Posterior cingulate gyrus (tissue), 11 donors: ENCODE measurements around the gene TTC9C.
"Not testable (repeated sequence)": the region's sequence is repeated elsewhere in the genome, so short reads cannot be mapped to it uniquely, and the experiment has no call there.

Experiments
- DNase-seq, 10 donors: peaks; one replicate each; pipeline versions ENCODE4 v3.0.0 to v3.0.0-alpha.2; 2020 to 2021; ENCODE audit warnings: mixed read lengths in 3 of 10
- intact Hi-C: fragments of 100-400 bp; cut with DNase I; formaldehyde crosslinking; loops from one replicate; pipeline ENCODE4 v1.15.1; 2023

The TTC9C gene

GRCh38 chr11:62732830-62733229 is 4.5 kb downstream of the TTC9C start:
- DNase-seq, result no peak
- intact Hi-C loops, result loop anchor here (5.0 kb wide), 1 partner anchor 129 kb away; no protein-coding TSS in a partner anchor

DNA sequence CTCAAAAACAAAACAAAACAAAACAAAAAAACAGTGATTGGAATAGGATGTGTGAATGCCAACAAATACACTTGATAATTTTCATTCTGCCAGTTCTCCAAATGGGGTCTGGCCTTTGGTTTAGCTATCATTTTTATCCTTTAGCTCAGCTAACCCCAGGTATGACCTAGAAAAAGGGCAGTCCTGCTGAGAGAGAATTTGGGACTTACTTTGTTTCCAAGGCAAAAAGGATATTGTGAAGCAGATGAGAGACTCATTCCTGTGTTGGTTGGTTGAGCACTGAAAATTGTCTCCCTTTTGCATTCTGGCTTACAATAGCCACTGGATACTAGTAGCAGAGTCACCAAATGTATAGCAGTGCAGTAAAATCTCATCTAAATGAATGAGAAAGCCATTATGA is 8.9 kb downstream of the TTC9C start:
- DNase-seq, result no peak
- intact Hi-C loops, result no loop called here

DNA sequence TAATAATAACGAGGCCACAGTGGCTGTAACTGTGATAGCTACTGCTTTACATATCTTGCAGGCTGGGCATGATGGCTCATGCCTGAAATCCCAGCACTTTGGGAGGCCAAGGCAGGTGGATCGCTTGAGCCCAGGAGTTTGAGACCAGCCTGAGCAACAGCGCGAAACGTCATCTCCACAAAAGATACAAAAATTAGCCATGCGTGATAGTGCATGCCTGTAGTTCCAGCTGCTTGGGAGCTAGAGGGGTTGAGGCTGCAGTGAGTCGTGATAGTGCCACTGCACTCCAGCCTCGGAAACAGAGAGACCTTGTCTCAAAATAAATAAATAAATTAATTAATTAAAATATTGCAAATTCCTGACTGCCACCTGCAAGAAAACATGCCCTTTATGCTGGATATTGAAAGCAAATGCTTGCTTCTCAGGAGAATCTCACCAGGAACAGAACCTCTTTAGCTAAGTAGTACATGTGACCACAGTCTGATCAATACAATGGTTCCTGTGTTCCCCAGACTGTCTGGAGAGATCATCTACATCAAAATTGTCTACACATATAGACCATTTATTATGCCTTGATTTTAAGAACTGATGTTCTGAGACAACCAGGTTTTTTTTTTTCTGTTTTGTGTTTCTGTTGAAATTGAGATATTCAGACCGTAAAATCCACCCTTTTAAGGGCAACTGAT is 19.3 kb downstream of the TTC9C start:
- peak in 3 of 10 donors; percentile 24 to 56 (median 39) for DNase-seq
- intact Hi-C loops, result no loop called here

GRCh38 chr11:62749931-62750330 is 21.6 kb downstream of the TTC9C start:
- DNase-seq, result peak in 3 of 10 donors; percentile 6 to 24 (median 15)
- intact Hi-C loops, result not testable (repeated sequence)

GRCh38 chr11:62752177-62752785 is 24.0 kb downstream of the TTC9C start:
- peak in 3 of 10 donors; percentile 35 to 56 (median 44) for DNase-seq
- intact Hi-C loops, result no loop called here

GRCh38 chr11:62752994-62753735 is 24.9 kb downstream of the TTC9C start:
- DNase-seq, result peak in 3 of 10 donors; percentile 58 to 82 (median 64)
- intact Hi-C loops, result no loop called here

GRCh38 chr11:62753736-62754603 is 25.7 kb downstream of the TTC9C start, which contains the start of gene ZBTB3:
Gene ZBTB3 (minus strand): TSS chr11:62754160. CDS start chr11:62753664, 496 bp downstream.
- intact Hi-C loops, result loop anchor here (2.0 kb wide), 1 partner anchor 51 kb away; the partner anchor contains the start of gene NXF1
- DNase-seq, result peak; percentile 97 to 100 (median 98)

DNA sequence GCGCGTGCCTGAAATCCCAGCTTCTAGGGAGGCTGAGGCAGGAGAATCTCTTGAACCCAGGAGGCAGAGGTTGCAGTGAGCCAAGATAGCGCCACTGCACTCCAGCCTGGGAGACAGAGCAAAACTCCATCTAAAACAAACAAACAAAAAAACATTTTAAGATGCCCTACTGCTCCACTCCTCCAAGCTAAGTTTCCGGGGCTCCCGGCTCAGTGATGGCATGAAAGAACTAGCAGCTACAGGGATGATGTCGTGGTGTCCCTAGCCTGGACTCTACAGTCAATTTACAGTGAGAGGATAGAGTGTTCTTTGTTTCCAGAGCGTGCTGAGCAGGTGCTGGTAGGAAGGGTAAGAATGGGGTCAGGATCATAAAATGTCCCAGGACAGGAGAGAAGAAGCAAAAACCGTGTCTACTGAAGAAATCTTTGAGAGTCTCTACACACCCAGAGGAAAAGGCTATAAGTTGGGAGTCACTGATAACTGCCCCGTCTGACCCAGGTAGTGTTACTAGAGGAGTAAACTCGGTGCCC is 26.9 kb downstream of the TTC9C start:
- peak in 1 of 10 donors; percentile 75 for DNase-seq
- intact Hi-C loops, result loop anchor here (2.0 kb wide), 1 partner anchor 50 kb away; the partner anchor contains the start of gene NXF1

GRCh38 chr11:62757846-62758788 is 29.8 kb downstream of the TTC9C start:
- DNase-seq, result peak in 1 of 10 donors; percentile 30
- intact Hi-C loops, result no loop called here

DNA sequence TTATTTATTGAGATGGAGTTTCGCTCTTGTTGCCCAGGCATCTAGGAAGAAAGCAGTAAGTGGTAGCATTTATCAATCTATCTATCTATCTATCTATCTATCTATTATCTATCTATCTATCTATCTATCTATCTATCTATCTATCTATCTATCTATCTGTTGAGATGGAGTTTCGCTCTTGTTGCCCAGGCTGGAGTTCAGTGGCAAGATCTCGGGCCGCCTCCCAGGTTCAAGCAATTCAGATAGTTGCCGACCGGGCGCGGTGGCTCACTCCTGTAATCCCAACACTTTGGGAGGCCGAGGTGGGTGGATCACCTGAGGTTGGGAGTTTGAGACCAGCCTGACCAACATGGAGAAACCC is 32.6 kb downstream of the TTC9C start:
- intact Hi-C loops, result loop anchor here (2.0 kb wide), 1 partner anchor 32 kb away; the partner anchor contains the start of gene TTC9C
- DNase-seq, result peak in 1 of 10 donors; percentile 71

DNA sequence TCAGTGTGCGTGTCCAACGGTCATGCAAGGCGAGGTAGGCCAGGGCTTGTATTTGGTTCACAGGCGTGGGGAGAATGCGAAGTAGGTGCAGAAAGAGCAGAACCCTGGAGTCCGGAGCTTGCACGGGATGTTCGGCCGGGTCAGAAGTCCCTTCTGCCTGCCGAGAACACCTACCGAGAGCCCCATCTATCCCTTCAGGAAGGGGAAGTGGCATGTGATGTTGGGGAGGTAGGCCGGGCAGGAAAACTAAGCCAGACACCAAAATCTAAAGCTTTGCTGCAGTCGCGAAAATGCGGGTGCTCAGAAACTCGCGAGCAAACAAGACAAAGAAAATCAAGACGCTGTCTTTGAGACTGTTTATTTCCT is 42.5 kb downstream of the TTC9C start:
- intact Hi-C loops, result no loop called here
- DNase-seq, result peak in 9 of 10 donors; percentile 25 to 90 (median 45)

DNA sequence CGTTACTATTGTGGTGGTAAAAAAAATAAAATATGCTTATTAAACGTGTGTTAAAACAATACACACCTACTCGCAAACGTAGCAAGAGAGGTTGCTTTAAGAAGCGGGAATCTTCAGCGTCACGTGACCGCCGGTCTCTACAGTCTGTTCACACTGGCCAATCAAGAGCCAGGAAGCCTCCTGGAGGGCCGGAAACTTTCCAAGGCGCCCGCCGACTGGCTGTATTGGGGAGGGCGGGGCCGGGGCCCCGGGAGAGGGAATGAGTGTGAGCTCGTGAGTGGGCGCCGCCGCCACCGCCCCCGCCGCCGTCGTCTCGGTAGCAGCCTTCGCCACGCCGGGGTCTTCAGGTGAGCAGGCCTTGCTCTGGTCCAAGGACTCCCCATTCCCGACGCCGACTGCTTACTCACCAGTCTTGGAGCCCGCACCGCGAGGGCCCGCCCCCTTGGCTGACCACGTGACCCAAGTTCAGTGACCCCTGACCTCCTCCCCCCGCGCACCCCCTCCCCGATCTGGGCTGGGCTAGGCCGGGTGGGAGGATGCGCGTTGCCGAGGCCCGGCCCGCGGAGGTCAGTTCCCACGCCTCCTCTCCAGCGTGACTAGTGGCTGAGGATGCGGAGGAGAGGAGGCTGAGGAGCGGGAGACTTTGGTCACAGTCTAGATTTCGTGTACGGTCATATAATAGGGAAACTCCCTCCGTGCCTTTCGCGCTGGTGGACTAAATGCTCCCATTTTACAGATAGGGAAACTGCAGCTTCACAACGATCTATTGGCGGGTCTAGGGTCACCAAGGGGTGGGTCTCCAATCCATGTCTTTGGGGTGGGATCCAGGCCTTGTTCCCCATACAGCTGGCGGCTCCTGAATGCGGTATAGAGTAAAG is 43.1 kb downstream of the TTC9C start, which contains the start of gene TAF6L:
Gene TAF6L, plus strand, starts transcription at position 253 of the 878 bp plus-strand sequence. CDS start 4,388 bp downstream, outside the sequence.
- peak; percentile 96 to 99 (median 98) for DNase-seq

GRCh38 chr11:62774407-62774806 is 46.1 kb downstream of the TTC9C start:
- DNase-seq, result peak in 1 of 10 donors; percentile 77
- intact Hi-C loops, result no loop called here

More for the DNA sequence above, 43.1 kb downstream of the TTC9C start, which contains the start of gene TAF6L:
- intact Hi-C loops, result loop anchor here (1.0 kb wide), 1 partner anchor 15 kb away; no protein-coding TSS in a partner anchor

GRCh38 chr11:62775646-62776045 is 47.4 kb downstream of the TTC9C start:
- DNase-seq, result peak in 1 of 10 donors; percentile 11
- intact Hi-C loops, result no loop called here

DNA sequence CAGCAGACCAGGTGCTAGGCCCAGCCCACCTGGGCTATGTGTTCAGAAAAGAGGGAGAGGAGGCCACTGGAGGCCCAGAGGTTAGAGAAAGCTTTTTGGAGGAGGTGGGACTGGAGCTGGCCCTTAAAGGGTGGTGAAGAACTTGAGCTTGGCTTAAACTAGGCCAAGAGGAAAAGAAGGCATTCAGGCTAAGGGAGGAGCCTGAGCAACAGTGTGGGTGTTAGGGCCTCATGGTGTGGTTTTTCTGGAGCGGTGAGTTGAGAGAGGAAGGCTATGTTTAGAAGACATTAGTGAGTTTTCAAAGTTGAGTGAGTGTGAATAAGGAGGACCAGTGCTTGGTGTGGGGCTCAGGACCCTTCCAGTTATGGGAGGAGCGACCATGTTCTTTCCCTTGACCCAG is 49.1 kb downstream of the TTC9C start:
- peak in 1 of 10 donors; percentile 1 for DNase-seq
- intact Hi-C loops, result no loop called here

DNA sequence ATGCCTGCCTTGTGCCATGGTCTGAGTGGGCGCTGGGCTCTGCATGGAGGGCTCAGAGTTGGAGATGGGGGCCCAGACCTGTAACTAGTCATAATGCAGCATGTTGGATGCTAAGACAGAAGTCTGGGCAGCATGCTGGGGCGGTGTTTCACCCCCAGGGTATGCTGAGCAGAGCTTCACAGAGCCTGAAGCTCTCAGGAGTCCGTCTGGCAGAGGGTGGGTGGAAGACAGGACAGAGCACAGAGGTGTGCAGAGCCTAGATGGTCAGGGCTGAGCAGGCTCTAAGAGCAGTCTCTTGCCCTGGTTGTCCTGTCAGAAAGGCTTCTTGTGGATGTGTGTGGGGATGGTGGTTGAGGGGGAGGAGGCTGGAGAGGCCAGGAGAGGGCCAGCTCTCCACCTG is 50.2 kb downstream of the TTC9C start:
- DNase-seq, result peak in 1 of 10 donors; percentile 53
- intact Hi-C loops, result no loop called here

GRCh38 chr11:62782753-62783152 is 54.5 kb downstream of the TTC9C start:
- intact Hi-C loops, result no loop called here
- peak in 1 of 10 donors; percentile 24 for DNase-seq
